Measurements from ENCODE around the gene WASHC2C.
A peak's percentile ranks its signal among the peaks of the same experiment; 100 is the strongest.
"Not testable (repeated sequence)": the region's sequence is repeated elsewhere in the genome, so short reads cannot be mapped to it uniquely, and the experiment has no call there.

Gene WASHC2C

GRCh38 chr10:45763037-45763436, 36.0 kb downstream of the WASHC2C start:
- not testable (repeated sequence) for DNase-seq

GRCh38 chr10:45768334-45768733, 41.3 kb downstream of the WASHC2C start:
- DNase-seq: not testable (repeated sequence)

GRCh38 chr10:45771757-45772461, 44.8 kb downstream of the WASHC2C start:
- not testable (repeated sequence) for DNase-seq

- not testable (repeated sequence) for DNase-seq
Observed at GRCh38 chr10:45786217-45786616, 59.2 kb downstream of the WASHC2C start.

GRCh38 chr10:45787212-45787741, 60.2 kb downstream of the WASHC2C start:
- DNase-seq: not testable (repeated sequence)

- DNase-seq: not testable (repeated sequence)
Observed at GRCh38 chr10:45789991-45790390, 62.9 kb downstream of the WASHC2C start.

- not testable (repeated sequence) for DNase-seq
Observed at GRCh38 chr10:45790694-45791426, 63.8 kb downstream of the WASHC2C start.

GRCh38 chr10:45794761-45795160, 67.7 kb downstream of the WASHC2C start:
- DNase-seq: not testable (repeated sequence)

- peak; percentile 8 for DNase-seq
Observed at GRCh38 chr10:45803060-45804010, 76.3 kb downstream of the WASHC2C start.

GRCh38 chr10:45804996-45805395, 77.9 kb downstream of the WASHC2C start:
- DNase-seq: not testable (repeated sequence)

- DNase-seq: no peak
Observed at GRCh38 chr10:45809837-45810236, 82.8 kb downstream of the WASHC2C start.

- DNase-seq: no peak
Observed at GRCh38 chr10:45811075-45811474, 84.0 kb downstream of the WASHC2C start.

- not testable (repeated sequence) for DNase-seq
Observed at GRCh38 chr10:45812959-45813358, 85.9 kb downstream of the WASHC2C start.

GRCh38 chr10:45814146-45814545, 87.1 kb downstream of the WASHC2C start:
- DNase-seq: not testable (repeated sequence)

- DNase-seq: no peak
Observed at GRCh38 chr10:45817130-45817859, 90.2 kb downstream of the WASHC2C start.

- DNase-seq: no peak
Observed at GRCh38 chr10:45817912-45818311, 90.8 kb downstream of the WASHC2C start.

GRCh38 chr10:45819552-45819951, 92.5 kb downstream of the WASHC2C start:
- no peak for DNase-seq

GRCh38 chr10:45820107-45820830, 93.2 kb downstream of the WASHC2C start:
- DNase-seq: not testable (repeated sequence)

- DNase-seq: not testable (repeated sequence)
Observed at GRCh38 chr10:45822918-45823317, 95.9 kb downstream of the WASHC2C start.
